GM21737 (cell line): ENCODE measurements around the gene GLI2.

Experiments used
- ATAC-seq: cut with Tn5 transposase; IDR thresholded peaks from one replicate; pipeline ENCODE4 v1.9.1; 2021; ENCODE audit warnings: mild to moderate bottlenecking, moderate library complexity; ENCODE audit not compliant: unreplicated experiment

GLI2 gene

GRCh38 chr2:120711694-120712093 lies 24.0 kb upstream of the GLI2 start:
- ATAC-seq = no peak

GRCh38 chr2:120712180-120712681 lies 23.4 kb upstream of the GLI2 start:
- ATAC-seq = no peak

- no peak for ATAC-seq
These were observed 20.3 kb upstream of the GLI2 start for GRCh38 chr2:120715353-120715752.

GRCh38 chr2:120715941-120716340 lies 19.7 kb upstream of the GLI2 start:
- ATAC-seq = no peak

- ATAC-seq = no peak
These were observed 18.8 kb upstream of the GLI2 start for GRCh38 chr2:120716641-120717585.

DNA sequence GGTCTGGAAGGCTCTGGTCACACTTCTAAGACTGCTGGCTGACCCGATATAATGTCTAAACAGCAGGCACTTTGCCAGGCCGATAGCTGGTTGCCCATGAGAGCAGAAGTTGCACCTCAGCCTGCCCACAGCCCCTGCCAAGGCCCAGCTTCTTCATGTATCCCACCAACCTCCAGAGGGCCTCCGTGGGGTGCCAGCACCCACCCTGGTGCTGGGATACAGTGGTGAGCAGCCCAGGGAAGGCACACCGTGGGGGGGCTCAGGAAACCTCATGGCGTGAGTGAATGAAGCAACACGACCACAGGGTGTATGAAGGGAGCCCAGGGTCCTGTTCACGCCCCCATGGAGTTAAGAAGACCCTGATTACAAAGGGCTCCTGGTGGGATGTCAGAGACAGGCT lies 16.2 kb upstream of the GLI2 start:
- no peak for ATAC-seq

DNA sequence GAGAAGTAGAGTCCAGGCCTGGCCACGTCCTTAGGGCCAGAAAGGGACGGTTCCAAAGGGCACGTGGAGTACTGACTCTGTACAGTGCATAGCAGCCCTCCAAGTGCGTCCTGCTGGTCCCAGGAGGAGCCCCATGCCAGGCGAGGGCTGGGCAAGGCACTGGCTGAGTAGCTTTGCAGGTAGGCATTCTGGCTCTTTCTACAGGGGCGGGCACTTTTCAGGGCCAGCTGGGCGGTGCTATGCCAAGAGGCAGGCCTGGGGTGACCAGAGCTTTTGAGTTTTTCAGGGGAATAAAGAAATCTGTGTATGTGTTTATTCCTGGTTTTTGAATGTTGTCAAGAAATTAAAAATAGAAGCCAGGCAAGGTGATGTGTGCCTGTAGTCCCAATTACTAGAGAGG lies 15.4 kb upstream of the GLI2 start:
- ATAC-seq = no peak

DNA sequence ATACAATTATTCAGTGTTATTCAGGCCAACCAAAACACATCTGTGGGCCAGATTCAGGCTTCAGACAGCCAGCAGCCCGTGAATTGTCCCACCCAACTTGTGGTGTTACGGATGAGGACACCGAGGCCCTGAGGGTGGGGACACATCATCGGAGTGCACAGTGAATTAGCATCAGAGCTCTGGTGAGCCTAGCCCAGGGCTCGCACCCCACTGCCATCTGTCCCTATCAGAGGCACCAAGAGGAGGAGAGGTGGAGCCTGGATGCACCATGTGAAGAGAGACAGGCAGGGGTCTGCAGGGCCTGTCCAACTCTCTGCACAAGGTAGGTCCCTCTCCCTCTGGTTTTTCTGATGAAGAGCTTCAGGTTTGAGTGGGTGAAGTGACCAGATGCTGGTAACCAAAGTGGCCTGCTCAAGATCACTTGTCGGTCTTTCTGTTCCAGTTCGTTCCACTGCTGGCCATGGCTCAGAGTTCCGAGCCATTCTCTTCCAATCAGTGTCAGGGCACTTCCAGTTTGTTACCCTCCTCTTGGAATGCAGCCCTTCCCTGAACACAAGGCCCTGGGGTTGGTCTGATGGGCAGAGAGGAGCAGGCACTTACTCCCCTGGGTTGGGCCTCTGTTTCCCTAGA lies 14.8 kb upstream of the GLI2 start:
- no peak for ATAC-seq

DNA sequence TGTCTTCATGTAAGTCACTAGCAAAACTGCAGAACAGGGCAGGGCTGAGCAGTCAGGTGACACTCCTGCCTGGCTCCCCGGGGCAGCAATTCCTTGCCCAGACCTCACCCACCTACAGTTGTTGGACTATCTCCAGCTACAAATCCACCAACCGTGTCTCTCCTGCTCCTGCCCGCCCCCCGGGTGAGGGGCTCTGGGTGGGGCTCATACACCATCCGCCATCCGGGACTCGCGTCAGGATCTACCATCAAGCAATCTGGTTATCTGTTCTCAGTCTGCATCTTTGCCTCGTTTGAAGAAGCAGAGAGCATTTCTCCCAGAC lies 13.5 kb upstream of the GLI2 start:
- no peak for ATAC-seq

GRCh38 chr2:120722568-120723421 lies 12.9 kb upstream of the GLI2 start:
- ATAC-seq = no peak

GRCh38 chr2:120726245-120726644 lies 9.4 kb upstream of the GLI2 start:
- no peak for ATAC-seq

- no peak for ATAC-seq
These were observed 6.0 kb upstream of the GLI2 start for GRCh38 chr2:120729406-120730399.

GRCh38 chr2:120731175-120731574 lies 4.5 kb upstream of the GLI2 start:
- no peak for ATAC-seq

DNA sequence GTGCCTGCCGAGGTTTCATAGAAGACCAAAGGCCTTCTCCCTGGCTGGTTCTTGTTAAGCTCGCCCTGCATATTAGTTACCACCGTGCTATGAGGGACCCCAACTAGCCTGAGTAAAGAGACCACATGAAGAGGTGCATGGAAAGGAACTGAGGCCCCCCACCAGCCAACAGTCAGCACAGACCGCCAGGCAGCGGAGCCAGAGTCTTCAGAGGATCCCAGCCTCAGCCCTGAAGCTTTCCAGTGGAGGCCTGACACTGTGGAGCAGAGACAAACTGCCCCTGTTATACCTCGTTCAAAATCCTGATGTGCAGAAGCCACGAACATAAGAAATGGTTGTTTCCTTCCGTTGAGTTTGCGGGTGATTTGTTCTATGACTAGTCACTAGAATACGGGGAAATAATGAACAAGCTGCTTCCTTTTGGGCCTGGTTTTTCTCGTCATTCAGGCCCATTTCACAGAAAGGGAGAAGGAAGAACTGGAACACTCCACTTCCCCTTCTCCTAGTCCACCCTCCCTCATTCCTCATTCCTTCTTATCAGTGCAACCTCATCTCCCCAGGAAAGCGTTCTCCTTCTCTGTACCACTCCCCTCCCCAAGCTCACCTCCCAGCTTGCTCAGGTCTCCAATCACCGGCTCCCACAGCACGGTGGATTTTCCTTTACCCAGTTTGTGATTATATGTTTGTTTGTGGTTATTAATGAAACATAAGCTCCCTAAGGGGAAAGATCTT lies 3.0 kb upstream of the GLI2 start:
- no peak for ATAC-seq

- no peak for ATAC-seq
These were observed 2.3 kb upstream of the GLI2 start for GRCh38 chr2:120733238-120733932.

GRCh38 chr2:120734930-120735651 lies 577 bp upstream of the GLI2 start:
- ATAC-seq = no peak

DNA sequence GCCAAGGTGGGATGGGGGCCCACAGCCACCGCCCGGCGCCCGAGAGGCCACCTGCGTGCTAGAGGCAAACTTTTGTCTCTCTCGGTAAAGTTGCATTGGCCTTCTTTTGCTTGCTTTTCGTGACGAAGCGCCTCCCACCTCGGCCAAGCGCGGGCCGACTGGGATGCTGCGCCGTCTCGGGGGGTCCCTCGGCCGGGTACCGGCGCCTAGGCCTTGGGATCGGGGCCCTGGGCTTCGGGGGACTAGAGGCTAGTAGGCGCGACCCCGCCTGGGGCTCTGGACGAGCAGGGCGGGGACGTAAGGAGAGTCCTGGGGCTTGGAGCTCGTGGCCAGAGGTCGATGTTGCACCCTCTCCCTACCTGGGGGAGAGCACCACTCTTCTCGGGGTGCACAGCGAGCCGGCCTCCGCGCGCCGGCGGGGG lies 545 bp downstream of the GLI2 start:
- no peak for ATAC-seq

DNA sequence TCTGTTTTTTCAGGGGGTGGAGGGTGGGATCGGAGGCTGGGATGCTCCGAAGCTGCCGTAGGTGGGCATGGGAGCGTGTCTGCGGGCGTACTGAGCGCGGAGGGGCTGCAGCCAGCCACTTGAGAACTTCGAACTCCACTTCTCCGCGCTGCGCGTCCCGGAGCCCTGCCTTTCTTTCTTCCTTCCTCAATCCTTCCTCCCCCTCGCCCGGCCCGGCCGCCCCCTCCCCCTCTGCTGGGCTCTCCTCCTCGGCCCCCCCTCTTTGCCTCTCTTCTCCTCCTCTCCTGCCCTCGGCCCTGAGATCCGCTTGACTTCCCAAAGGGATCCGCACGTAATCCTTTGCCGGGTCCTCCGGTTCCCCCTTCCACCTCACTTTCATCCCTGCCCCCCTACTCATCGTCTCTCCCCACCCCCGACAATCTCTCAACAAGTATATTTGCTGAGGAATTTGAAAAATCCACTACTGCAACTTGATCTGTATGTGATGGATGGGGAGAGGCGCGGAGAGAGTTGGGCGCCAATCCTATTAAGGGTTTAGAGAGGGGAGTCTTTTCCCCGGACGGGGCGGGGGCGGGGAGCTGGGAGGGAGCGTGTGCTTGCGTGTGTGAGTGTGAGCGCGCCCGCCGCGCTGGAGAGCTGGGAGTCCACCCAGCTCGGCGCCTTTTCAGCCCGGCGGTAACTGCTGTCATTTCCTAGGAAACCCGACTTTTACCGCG lies 1.1 kb downstream of the GLI2 start:
- no peak for ATAC-seq
